ENCODE data around the gene LCMT1. TPM values are rescaled to one million over a fixed set of nuclear protein-coding genes. Genes with fewer than 3 reads are reported as not detected.

Gene LCMT1
- total and polyA plus RNA-seq, 5 donors = 34.2 to 41.6 (median 36.1) TPM

DNA sequence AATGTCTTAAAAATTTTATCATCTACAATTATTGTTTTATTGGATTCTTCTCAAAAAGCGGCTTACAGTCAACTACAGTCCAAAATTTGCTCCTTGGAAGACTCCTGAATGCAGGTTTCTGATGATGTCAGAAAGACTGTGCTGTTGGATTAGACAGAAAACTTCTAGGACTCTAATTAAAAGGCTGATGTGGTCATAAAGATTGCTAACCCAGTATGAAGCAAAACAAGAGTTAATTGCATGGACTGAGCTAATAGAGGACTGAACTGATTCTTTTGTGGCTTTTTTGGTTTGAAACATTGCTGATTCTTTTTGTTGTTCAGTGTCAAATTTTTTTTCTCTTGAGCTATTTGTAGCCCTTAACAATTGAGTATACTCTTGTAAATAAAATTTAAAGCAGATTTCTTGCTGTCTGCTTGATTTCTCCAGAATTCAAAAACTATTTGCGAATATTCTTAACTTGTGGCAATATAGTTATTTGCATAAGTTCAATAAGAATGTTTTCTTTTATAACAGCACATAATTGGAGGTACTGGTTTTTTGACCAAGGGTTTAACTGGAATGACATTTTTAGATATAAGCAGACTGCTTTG is 33.1 kb upstream of the LCMT1 start:
- no peak for DNase-seq
- H3K27me3 ChIP-seq (ENCODE audit: control insufficient read depth, insufficient read depth) = no peaks in the 10 kb centered on the region
- no peak overlapping the region for H3K27ac ChIP-seq (ENCODE audit: low read length)
- no peaks in the 10 kb centered on the region for H3K4me1 ChIP-seq (ENCODE audit: control insufficient read depth, insufficient read depth, low read length)
- no peak overlapping the region for H3K4me3 ChIP-seq (ENCODE audit: low read length)
- 94% methylated on average over 2 of the region's 2 CpGs for WGBS
- intact Hi-C loops (cut with DNase I) = no loop called here
- no peak for ATAC-seq
- H3K9me3 ChIP-seq (ENCODE audit: control insufficient read depth, low read length) = no peaks in the 10 kb centered on the region

- Histone ChIP-seq H3K9me3 (ENCODE audit: control insufficient read depth, low read length) (no peaks in the 10 kb centered on the region), H3K27ac (ENCODE audit: low read length) (no peak overlapping the region), H3K27me3 (ENCODE audit: control insufficient read depth, insufficient read depth) (no peaks in the 10 kb centered on the region), H3K4me3 (ENCODE audit: low read length) (no peak overlapping the region), H3K4me1 (ENCODE audit: control insufficient read depth, insufficient read depth, low read length) (no peaks in the 10 kb centered on the region)
- WGBS = 63% methylated on average over 4 of the region's 4 CpGs
- DNase-seq = no peak
- no peak for ATAC-seq
- intact Hi-C loops (cut with DNase I) = no loop called here
Measured at GRCh38 chr16:25079637-25080378, 31.7 kb upstream of the LCMT1 start.

DNA sequence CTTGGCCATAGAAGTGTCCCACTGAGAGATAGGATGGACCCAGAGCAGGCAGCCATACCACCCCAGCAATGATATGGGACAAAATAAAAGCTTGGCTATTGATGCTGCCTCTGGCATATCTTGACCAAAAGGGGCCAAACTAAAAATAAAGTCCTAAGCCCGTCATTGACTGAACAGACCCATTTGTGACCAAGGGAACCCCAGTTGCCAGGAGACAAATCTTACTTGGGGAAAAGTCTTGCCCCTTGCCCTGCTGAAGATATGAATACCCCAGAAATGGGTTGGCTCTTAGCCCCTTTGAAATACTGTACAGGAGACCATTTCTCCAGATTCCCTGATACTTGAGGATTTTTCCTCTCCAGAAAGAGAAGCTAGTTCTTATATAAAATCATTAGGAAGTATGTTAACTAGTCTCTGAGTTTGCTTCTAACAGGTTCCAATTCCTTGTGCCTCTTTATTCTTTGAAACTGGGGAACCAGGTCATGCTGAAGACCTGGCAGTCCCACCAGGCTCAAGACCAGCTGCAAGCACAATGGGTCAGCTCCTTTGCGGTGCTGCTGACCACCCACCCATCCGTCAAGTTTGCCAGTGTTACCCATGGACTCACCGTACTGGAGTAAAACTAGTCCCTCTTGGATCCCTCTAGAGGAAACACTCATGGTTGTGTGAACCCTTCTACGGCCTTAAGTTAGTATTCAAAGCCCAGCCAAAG is 31.0 kb upstream of the LCMT1 start:
- no peak overlapping the region for H3K27ac ChIP-seq (ENCODE audit: low read length)
- intact Hi-C loops (cut with DNase I) = no loop called here
- ATAC-seq = no peak

DNA sequence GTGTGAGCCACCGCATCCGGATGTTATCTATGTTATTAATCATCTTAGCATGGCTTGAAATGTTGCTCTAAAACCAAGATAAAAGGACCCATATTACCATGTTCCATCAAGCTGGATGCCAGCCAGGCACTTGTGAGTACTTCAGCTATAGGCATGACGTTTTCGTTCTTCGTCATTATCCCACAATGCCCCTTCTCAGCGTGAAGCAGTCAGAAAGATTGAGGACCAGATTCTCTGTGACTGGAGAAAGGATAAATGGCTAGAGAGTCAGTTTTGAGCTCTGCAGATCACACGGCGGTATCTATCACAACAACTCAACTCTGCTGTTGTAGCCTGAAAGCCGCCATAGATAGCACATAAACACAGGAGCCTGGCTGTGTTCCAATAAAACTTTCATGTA is 29.8 kb upstream of the LCMT1 start:
- intact Hi-C loops (cut with DNase I) = no loop called here
- Histone ChIP-seq H3K4me3 (ENCODE audit: low read length) (no peak overlapping the region), H3K27me3 (ENCODE audit: control insufficient read depth, insufficient read depth) (no peaks in the 10 kb centered on the region), H3K27ac (ENCODE audit: low read length) (no peak overlapping the region), H3K9me3 (ENCODE audit: control insufficient read depth, low read length) (no peaks in the 10 kb centered on the region), H3K4me1 (ENCODE audit: control insufficient read depth, insufficient read depth, low read length) (no peaks in the 10 kb centered on the region)
- WGBS = 90% methylated on average over 9 of the region's 9 CpGs
- ATAC-seq = no peak
- DNase-seq = no peak

More for the DNA sequence above, 31.0 kb upstream of the LCMT1 start:
- H3K4me1 ChIP-seq (ENCODE audit: control insufficient read depth, insufficient read depth, low read length) = no peaks in the 10 kb centered on the region
- H3K27me3 ChIP-seq (ENCODE audit: control insufficient read depth, insufficient read depth) = no peaks in the 10 kb centered on the region
- WGBS = 88% methylated on average over 5 of the region's 5 CpGs
- no peaks in the 10 kb centered on the region for H3K9me3 ChIP-seq (ENCODE audit: control insufficient read depth, low read length)
- DNase-seq = no peak
- H3K4me3 ChIP-seq (ENCODE audit: low read length) = no peak overlapping the region

DNA sequence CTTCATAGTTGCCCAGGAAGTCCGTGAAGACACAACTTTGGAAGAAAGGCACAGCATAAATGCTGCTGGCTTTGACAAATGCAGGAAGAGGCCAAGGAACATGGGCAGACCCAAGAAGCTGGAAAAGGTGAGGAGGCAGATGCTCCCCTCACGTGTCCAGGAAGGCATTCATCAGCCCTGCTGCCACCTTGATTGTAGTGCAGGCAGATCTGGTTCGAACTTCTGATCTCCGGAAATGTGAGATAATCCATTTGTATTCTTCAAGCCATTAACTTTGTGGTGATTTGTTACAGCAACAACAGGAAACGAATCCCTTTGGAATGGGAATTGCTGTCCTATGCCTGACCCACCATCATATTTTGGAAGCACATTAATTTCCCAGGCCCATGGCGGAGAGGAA is 28.5 kb upstream of the LCMT1 start:
- Histone ChIP-seq H3K27me3 (ENCODE audit: control insufficient read depth, insufficient read depth) (no peaks in the 10 kb centered on the region), H3K27ac (ENCODE audit: low read length) (no peak overlapping the region), H3K9me3 (ENCODE audit: control insufficient read depth, low read length) (no peaks in the 10 kb centered on the region), H3K4me3 (ENCODE audit: low read length) (no peak overlapping the region), H3K4me1 (ENCODE audit: control insufficient read depth, insufficient read depth, low read length) (no peaks in the 10 kb centered on the region)
- intact Hi-C loops (cut with DNase I) = no loop called here
- ATAC-seq (no peak), DNase-seq (no peak)
- whole genome bisulfite sequencing = 87% methylated on average over 6 of the region's 6 CpGs

GRCh38 chr16:25083701-25084100 is 27.8 kb upstream of the LCMT1 start:
- intact Hi-C loops (cut with DNase I) = no loop called here
- no peaks in the 10 kb centered on the region for H3K9me3 ChIP-seq (ENCODE audit: control insufficient read depth, low read length)
- H3K27ac ChIP-seq (ENCODE audit: low read length) = no peak overlapping the region
- no peaks in the 10 kb centered on the region for H3K4me1 ChIP-seq (ENCODE audit: control insufficient read depth, insufficient read depth, low read length)
- WGBS = 81% methylated on average over 6 of the region's 6 CpGs
- DNase-seq (no peak), ATAC-seq (no peak)
- H3K4me3 ChIP-seq (ENCODE audit: low read length) = no peak overlapping the region
- no peaks in the 10 kb centered on the region for H3K27me3 ChIP-seq (ENCODE audit: control insufficient read depth, insufficient read depth)

- Histone ChIP-seq H3K27me3 (ENCODE audit: control insufficient read depth, insufficient read depth) (no peaks in the 10 kb centered on the region), H3K27ac (ENCODE audit: low read length) (no peak overlapping the region), H3K9me3 (ENCODE audit: control insufficient read depth, low read length) (no peaks in the 10 kb centered on the region), H3K4me1 (ENCODE audit: control insufficient read depth, insufficient read depth, low read length) (no peaks in the 10 kb centered on the region), H3K4me3 (ENCODE audit: low read length) (no peak overlapping the region)
- no peak for DNase-seq
- WGBS = 76% methylated on average over 6 of the region's 6 CpGs
- no peak for ATAC-seq
- intact Hi-C loops (cut with DNase I) = no loop called here
Measured at GRCh38 chr16:25084797-25085196, 26.7 kb upstream of the LCMT1 start.

GRCh38 chr16:25087761-25088160 is 23.8 kb upstream of the LCMT1 start:
- Histone ChIP-seq H3K4me3 (ENCODE audit: low read length) (no peak overlapping the region), H3K9me3 (ENCODE audit: control insufficient read depth, low read length) (no peaks in the 10 kb centered on the region), H3K27me3 (ENCODE audit: control insufficient read depth, insufficient read depth) (no peaks in the 10 kb centered on the region), H3K27ac (ENCODE audit: low read length) (no peak overlapping the region), H3K4me1 (ENCODE audit: control insufficient read depth, insufficient read depth, low read length) (no peaks in the 10 kb centered on the region)
- ATAC-seq = no peak
- no peak for DNase-seq
- intact Hi-C loops (cut with DNase I) = no loop called here
- WGBS = 67% methylated on average over 5 of the region's 5 CpGs

GRCh38 chr16:25089351-25089750 is 22.2 kb upstream of the LCMT1 start:
- Histone ChIP-seq H3K27ac (ENCODE audit: low read length) (no peak overlapping the region), H3K27me3 (ENCODE audit: control insufficient read depth, insufficient read depth) (no peaks in the 10 kb centered on the region), H3K4me3 (ENCODE audit: low read length) (no peak overlapping the region), H3K9me3 (ENCODE audit: control insufficient read depth, low read length) (no peaks in the 10 kb centered on the region), H3K4me1 (ENCODE audit: control insufficient read depth, insufficient read depth, low read length) (no peaks in the 10 kb centered on the region)
- no peak for DNase-seq
- 93% methylated on average over 5 of the region's 5 CpGs for WGBS
- intact Hi-C loops (cut with DNase I) = no loop called here
- no peak for ATAC-seq

- no peaks in the 10 kb centered on the region for H3K27me3 ChIP-seq (ENCODE audit: control insufficient read depth, insufficient read depth)
- H3K27ac ChIP-seq (ENCODE audit: low read length) = no peak overlapping the region
- ATAC-seq (no peak), DNase-seq (no peak)
- no peak overlapping the region for H3K4me3 ChIP-seq (ENCODE audit: low read length)
- no peaks in the 10 kb centered on the region for H3K9me3 ChIP-seq (ENCODE audit: control insufficient read depth, low read length)
- intact Hi-C loops (cut with DNase I) = no loop called here
- no peaks in the 10 kb centered on the region for H3K4me1 ChIP-seq (ENCODE audit: control insufficient read depth, insufficient read depth, low read length)
- WGBS = 89% methylated on average over 10 of the region's 10 CpGs
Measured at GRCh38 chr16:25092441-25092840, 19.1 kb upstream of the LCMT1 start.

- Histone ChIP-seq H3K27me3 (ENCODE audit: control insufficient read depth, insufficient read depth) (no peaks in the 10 kb centered on the region), H3K27ac (ENCODE audit: low read length) (no peak overlapping the region), H3K9me3 (ENCODE audit: control insufficient read depth, low read length) (no peaks in the 10 kb centered on the region), H3K4me3 (ENCODE audit: low read length) (no peak overlapping the region), H3K4me1 (ENCODE audit: control insufficient read depth, insufficient read depth, low read length) (no peaks in the 10 kb centered on the region)
- ATAC-seq (no peak), DNase-seq (no peak)
- WGBS = 80% methylated on average over 10 of the region's 10 CpGs
- intact Hi-C loops (cut with DNase I) = no loop called here
Measured at GRCh38 chr16:25093208-25094061, 18.1 kb upstream of the LCMT1 start.
